Right hindlimb (tissue), 1 donor: ENCODE results near the gene COL6A3.

Experiments used
- DNase-seq: peaks from one replicate; pipeline ENCODE4 v3.0.0-alpha.2; 2018

The COL6A3 gene, protein sequence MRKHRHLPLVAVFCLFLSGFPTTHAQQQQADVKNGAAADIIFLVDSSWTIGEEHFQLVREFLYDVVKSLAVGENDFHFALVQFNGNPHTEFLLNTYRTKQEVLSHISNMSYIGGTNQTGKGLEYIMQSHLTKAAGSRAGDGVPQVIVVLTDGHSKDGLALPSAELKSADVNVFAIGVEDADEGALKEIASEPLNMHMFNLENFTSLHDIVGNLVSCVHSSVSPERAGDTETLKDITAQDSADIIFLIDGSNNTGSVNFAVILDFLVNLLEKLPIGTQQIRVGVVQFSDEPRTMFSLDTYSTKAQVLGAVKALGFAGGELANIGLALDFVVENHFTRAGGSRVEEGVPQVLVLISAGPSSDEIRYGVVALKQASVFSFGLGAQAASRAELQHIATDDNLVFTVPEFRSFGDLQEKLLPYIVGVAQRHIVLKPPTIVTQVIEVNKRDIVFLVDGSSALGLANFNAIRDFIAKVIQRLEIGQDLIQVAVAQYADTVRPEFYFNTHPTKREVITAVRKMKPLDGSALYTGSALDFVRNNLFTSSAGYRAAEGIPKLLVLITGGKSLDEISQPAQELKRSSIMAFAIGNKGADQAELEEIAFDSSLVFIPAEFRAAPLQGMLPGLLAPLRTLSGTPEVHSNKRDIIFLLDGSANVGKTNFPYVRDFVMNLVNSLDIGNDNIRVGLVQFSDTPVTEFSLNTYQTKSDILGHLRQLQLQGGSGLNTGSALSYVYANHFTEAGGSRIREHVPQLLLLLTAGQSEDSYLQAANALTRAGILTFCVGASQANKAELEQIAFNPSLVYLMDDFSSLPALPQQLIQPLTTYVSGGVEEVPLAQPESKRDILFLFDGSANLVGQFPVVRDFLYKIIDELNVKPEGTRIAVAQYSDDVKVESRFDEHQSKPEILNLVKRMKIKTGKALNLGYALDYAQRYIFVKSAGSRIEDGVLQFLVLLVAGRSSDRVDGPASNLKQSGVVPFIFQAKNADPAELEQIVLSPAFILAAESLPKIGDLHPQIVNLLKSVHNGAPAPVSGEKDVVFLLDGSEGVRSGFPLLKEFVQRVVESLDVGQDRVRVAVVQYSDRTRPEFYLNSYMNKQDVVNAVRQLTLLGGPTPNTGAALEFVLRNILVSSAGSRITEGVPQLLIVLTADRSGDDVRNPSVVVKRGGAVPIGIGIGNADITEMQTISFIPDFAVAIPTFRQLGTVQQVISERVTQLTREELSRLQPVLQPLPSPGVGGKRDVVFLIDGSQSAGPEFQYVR (N-terminal part only)

DNA sequence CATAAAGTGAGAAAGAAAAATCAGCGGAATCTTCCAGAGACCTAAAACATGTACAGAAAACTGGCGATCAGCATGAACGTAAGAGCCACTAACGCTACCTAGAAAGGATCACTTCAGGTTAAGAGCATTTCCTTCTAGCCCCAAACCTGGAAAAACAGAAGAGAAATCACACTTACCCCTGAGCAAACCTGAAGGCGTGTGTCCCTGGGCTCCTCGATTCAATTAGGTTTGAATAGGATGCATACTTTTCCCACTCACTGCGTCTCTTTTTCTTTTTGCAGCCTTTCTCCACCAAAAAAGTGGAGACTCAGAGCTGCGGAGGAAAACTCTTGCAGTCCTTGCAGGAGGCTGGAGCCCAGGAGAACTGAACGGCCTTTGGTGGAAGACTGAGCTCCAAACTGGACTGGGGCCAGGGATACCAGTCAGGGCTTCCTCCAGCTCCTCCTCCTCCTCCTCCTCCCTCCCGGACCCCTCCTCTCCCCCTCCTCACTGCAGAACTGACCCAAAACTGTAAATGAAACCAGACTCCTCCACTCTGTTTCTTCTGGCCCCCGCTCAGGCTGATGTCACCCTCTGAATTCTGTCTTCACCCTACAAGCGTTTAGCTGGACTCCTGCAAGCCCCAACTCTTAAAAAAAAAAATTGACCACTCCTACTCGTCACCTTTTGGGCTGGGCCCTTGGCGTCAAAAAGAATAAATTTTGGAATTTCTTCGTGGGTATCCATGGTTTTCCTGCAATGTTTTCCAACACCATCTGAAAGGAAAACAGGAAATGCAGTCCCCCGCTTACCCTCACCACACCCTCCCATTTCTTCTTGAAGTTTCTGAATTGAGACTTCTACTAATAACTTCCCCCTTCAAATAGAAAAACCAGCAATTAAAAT is at the start of gene COL6A3:
Gene COL6A3, minus strand, starts transcription at position 388 of the 885 bp plus-strand sequence. CDS start 17,347 bp downstream, outside the sequence.
- peak; percentile 94 for DNase-seq

- no peak for DNase-seq
Measured at GRCh38 chr2:237459741-237460174, 45.8 kb upstream of the COL6A3 start.

- no peak for DNase-seq
Measured at GRCh38 chr2:237459226-237459625, 45.3 kb upstream of the COL6A3 start.

DNA sequence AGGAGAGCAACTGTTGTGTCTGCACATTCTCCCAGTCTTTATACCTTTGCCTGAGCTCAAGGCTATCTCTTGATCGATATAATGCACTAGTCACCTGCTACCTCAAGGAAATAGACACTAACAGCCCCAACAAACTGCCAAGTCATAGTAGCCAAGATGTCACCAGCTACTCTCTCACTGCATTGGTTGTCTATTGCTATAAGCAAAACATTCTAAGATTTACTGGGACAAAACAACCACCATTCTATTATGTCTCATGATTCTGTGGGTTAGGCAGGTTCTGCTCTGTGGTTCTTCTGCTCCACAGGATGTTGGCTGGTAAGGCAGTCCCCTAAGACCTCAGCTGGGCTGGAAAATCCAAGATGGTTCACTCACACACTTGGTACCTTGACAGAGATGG is 44.6 kb upstream of the COL6A3 start:
- DNase-seq, result no peak

DNA sequence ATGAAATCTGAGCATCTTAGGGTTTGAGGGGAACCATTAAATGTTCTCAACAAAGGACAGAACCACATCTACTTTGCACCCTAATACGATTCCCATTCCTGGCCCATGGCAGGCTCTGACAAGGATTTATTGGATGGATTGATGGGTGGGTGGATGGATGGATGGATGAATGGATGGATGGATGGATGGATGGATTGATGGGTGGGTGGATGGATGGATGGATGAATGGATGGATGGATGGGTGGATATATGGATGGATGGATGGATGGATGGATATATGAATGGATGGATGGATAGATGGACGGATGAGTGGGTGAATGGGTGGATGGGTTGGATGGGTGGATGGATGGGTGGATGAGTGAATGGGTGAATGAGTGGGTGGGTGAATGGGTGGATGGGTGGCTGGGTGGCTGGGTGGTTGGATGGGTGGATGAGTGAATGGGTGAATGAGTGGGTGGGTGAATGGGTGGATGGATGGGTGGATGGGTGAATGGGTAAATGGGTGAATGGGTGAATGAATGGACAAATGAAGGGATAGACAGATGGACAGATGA is 43.5 kb upstream of the COL6A3 start:
- no peak for DNase-seq

GRCh38 chr2:237456200-237456843 is 42.4 kb upstream of the COL6A3 start:
- DNase-seq, result peak; percentile 68

DNA sequence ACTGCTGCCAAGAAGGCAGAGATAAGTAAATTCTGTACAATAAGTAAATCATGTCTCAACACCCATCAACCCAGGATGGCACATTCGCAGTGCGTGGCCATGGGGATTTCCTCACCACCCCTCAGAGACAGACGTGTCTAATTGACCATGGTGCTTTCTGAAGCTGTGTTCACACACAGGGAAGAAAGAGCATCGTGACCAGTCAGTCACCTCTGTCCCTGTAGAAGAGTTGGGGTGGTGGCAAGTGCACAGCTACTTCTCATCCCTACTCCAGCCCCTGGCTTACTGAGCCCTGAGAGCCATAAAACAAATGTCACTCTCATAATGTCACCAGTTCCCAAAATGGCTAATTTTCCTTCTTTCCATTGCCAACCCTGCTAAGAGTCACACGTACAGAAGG is 41.8 kb upstream of the COL6A3 start:
- no peak for DNase-seq

DNA sequence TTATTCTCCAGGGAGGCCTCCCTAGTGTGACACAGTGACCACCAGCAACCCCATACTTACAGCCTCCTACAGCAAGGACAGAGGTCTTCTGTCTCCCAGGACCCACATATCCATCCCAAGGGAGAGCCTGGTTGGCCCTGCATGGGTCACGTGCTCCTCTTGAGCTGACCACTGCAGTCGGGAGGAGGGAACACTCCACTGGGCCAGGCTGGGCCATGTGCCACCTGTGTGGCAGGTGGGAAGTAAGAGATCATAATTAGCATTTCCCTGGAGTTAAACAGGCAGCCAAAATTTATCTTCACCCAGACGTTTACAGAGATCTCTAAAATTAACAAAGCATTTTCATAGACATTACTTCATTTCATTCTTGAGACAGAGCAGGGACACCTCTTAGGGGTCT is 39.7 kb upstream of the COL6A3 start:
- no peak for DNase-seq

GRCh38 chr2:237452861-237453260 is 38.9 kb upstream of the COL6A3 start:
- DNase-seq, result no peak

GRCh38 chr2:237451643-237452469 is 37.9 kb upstream of the COL6A3 start:
- DNase-seq, result peak; percentile 65

GRCh38 chr2:237450583-237450982 is 36.6 kb upstream of the COL6A3 start:
- DNase-seq, result no peak

GRCh38 chr2:237450108-237450507 is 36.1 kb upstream of the COL6A3 start:
- DNase-seq, result no peak

DNA sequence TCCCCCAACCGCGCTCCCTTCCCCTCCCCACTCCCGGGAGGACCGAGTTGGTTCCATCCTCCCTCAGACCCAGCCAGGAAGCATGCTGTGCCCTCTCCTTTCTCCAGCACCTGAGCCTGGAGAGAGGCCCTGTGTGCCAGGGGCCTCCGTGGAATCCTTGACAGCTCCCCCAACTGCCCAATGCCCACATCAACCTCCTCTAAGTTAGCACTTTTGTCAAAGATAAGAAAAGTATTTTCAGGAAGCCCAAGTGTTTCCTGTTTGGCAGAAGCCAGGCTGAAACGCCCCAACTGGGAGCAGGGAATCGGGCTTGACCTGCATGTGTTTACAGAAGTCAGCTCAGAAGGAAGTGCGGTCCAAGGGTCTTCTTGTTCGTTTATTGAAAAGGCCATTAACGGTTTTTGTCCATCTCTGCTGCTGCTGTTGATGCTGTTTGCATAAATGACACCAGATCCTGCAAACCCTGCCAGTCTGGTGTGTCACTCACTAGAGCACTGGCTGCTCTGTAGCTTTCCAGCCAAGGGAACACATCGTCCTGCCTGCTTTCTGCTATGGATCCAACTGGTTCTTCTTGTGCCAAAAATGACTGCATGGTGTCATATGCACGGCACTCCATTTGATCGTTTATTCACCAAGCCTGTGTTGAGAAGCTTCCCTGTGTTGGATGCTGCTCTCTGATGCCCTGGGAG is 35.4 kb upstream of the COL6A3 start:
- DNase-seq, result peak; percentile 54

- DNase-seq, result no peak
Measured at GRCh38 chr2:237448626-237449025, 34.7 kb upstream of the COL6A3 start.

DNA sequence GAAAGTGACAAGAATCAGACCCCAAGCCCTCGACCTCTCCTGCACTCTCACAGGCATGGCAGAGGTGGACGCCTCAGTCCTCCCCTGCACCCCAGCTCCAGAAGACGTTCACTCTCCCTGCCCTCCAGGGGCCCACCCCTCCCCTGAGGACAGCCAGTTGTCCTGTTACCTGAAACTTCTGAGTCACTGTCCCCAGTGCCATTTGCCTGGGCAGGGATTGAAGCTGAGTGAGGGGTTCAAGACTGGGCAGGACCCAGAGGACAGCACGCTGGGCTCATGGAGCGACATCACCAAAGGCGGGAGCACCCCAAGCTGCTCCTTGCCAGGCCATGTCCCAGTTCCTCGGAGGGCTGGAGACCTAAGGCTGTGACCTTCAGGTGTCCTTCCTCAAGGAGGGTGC is 34.2 kb upstream of the COL6A3 start:
- DNase-seq, result no peak

- no peak for DNase-seq
Measured at GRCh38 chr2:237447496-237447895, 33.5 kb upstream of the COL6A3 start.

GRCh38 chr2:237446338-237446665 is 32.3 kb upstream of the COL6A3 start:
- DNase-seq, result no peak

- DNase-seq, result no peak
Measured at GRCh38 chr2:237445611-237446337, 31.8 kb upstream of the COL6A3 start.

DNA sequence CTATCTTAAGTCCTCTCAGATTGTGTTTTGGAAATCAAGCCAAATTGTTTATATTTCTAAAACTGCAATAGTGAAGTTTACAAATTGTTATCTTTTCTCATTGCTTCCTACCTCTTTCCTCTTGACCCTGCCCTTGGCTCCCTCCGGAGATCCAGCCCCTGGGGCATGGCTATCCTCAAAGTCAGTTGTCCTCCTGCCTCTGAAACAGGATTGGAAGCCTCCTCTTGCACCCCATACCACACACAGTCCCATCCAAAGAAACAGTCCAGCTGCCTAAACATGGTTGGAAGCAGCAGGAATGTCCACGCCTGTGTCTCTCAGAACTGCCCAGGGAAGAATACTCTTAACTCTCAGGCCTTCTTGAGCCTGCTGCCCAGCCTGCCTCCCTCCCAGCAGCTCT is 30.1 kb upstream of the COL6A3 start:
- DNase-seq, result no peak
